HG02798 (cell line): Measurements from ENCODE around the gene ESRRG.

Experiments used
- ATAC-seq: cut with Tn5 transposase; IDR thresholded peaks from one replicate; pipeline ENCODE4 v1.9.1; 2021; ENCODE audit warnings: mild to moderate bottlenecking; ENCODE audit not compliant: unreplicated experiment, poor library complexity

The ESRRG gene

GRCh38 chr1:216641669-216642460, 81.4 kb downstream of the ESRRG start:
- no peak for ATAC-seq

GRCh38 chr1:216640100-216640499, 83.1 kb downstream of the ESRRG start:
- no peak for ATAC-seq

- no peak for ATAC-seq
Measured at GRCh38 chr1:216632980-216633379, 90.2 kb downstream of the ESRRG start.

GRCh38 chr1:216630532-216630931, 92.7 kb downstream of the ESRRG start:
- ATAC-seq: no peak

- ATAC-seq: no peak
Measured at GRCh38 chr1:216627252-216627651, 96.0 kb downstream of the ESRRG start.

GRCh38 chr1:216626394-216627067, 96.7 kb downstream of the ESRRG start:
- ATAC-seq: no peak

DNA sequence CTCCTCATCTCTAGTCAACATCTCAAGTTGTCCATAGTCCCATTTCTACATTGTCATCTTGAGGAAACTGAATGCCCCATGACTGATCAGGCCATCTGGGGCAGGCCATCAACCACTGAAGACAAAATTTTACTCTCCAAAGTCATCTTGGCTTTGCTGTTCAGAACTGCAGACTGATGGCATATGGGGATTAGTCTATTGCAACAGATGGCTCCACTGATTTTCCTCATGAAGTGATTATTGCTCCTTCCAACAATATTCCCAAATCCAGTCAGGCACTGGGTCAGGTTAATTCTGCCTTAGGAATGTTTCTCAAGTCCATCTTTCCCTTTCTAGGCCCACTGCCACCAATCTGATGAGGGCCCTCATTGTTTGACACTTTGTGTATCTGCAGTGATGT, 101.7 kb downstream of the ESRRG start:
- no peak for ATAC-seq

DNA sequence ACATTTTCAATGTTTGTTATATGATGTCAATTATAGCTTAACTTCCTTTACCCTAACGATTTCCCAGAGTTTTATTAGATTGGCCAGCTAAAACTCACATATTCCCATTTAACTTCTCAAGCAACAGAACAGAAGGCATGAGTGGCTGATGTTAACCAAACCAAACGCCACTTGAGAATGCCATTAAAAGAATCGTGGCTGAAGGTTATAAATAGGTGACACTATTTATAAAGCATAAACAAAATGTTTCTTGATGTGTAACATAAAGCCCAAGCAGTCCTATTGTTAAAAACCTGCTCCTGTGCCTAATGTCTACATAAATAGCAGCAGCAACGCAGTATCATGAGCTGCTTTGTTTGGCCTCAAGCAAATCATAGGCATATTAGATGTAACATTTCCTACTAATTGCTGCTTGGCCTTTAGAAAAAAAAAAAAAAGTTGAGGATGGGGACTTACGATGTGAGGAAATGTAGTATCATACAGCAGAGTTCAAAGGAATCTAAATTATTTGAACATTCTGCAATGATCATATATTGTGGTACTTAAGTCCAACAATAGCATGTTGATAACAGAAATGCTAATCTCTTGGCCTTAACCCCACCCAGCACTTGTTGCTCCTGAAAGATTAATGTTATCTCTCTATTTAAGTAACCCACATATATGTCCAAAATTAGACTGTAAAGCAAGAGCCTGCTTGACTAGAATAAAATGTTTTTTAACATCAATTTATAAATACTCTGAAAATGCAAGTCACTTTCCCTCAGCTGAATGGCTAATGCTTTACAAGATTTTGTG, 106.0 kb downstream of the ESRRG start:
- no peak for ATAC-seq

GRCh38 chr1:216616425-216616824, 106.8 kb downstream of the ESRRG start:
- no peak for ATAC-seq

DNA sequence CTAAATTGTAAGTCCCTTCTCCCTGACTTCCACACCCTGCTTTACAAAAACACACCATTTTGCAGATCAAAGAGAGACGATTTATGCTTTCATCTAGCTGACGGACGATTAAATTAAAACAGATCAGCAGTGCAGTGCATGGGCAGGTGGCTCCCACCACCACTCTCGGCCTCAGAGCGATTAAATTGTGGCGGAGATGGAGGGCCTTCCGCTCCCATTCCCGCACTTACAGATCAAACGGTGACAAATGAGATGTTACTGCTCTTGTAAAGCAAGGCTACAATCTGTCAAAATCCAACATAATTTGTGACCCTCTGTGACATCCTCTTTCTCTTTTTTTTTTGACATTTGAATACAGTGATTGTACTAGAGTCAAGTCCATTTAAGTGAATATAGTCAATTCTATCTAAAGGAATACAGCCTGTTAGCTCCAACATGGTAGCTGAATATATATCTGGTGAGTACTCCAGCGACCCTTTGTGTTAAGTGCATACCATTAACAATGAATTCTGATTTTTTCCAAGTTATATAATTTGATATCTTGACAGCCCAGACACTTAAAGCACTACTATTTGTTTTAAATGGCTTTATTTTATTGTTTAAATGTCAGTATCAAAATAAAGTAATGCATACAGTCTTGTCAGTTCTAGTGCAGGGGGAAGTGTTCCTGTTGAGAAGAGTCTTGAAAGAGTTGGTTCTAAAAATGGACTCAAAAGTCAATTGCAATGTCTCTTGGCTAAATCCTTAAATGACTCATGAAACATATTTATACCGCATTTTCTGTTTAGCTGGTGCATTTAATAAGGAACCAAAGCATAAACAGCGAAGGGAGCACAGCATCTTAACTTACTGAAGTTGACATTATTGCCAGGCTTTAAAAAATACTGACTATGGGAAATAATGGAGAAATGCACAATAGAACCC, 109.0 kb downstream of the ESRRG start:
- no peak for ATAC-seq

- ATAC-seq: no peak
Measured at GRCh38 chr1:216612291-216612690, 110.9 kb downstream of the ESRRG start.

GRCh38 chr1:216607067-216607697, 116.0 kb downstream of the ESRRG start:
- ATAC-seq: no peak

DNA sequence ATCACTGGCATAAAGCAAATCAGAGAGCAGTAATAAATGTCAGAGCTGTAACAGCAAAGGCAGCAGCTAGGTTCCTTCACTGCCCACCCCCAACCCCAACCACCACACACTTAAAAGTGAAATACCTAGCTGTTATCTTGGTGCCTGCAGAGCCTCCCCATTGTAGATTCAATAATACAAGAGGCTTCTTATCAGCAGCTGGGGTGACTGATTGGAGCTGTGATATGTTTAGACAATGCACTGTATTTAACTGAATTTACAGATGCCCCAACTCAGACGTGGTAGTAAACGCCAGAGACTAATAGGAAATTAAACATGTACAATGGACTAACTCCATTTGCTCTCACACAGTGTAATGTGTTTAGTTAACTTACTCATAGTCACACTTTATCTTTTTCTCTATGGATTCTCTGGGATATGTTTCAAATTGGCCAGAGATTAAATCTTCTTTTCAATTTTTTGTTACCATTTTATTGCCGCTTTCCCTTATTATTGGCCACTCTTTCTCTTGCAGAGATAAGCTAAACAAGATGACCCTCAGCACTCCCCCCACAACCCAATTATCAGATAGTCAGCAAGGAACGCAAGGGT, 117.1 kb downstream of the ESRRG start:
- ATAC-seq: no peak

DNA sequence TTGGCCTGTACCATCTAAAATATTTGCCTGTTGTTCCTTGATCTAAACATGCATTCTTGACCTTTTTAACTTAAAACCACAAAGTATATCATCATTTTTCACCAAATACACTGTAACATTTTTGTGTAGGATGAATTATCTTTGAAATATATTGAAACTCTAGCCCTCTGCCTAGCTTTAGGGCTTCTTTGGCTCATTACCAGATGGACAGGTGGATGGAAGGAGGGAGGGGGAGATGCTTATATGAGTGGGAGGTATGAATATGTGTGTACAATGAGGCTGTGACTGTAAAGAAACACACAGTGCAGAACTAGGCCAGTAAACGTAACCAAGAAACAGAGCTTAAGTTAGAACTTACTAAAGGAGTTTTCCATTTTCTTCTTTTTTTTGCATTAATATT, 118.5 kb downstream of the ESRRG start:
- ATAC-seq: no peak

- peak; percentile 79 for ATAC-seq
Measured at GRCh38 chr1:216600730-216601609, 122.3 kb downstream of the ESRRG start.

- no peak for ATAC-seq
Measured at GRCh38 chr1:216599851-216600250, 123.4 kb downstream of the ESRRG start.

DNA sequence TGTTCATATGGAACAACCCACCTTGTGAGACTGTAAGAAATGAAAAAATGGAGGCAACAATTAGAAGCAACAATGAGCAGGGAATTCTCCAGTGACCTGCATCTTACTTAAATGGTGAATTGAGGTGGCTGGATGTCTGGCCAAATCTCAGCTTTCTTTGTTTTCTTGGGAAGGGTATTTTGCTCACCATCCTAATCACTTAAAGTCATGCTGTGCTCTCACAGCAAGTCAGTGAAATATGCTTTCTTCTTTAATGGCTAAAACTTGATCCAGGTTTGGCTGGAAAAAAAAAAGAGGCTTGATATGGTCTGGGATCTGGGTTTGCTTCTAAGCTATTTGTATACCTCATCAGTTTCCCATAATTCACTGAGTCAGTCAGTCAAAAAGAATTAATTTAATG, 124.8 kb downstream of the ESRRG start:
- ATAC-seq: no peak

DNA sequence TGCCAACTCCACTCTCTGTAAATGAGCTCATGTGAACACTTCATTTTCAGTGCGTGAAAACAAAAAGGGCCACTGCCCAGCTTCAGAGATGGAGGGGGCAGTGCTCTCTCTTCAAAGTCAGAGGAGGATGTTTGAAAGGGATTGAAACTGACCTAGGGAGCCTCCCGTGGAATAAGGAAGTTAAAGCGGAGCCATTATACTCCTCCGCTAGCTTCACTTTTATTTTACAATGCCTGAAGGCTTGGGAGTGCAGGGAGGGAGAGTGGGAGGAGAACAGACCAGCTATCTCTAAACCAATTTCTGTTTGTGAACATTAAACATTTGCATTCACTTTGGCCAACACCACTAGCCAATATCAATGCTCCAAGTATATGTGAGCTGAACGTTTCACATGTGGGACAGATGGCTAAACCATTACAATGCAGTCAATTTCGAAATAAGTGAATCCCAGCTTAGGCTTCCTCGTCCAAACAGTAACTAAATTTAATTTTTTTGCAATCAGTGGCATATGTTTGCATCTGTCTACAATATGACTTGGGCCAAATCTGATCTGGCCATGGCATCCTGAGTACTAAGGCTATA, 126.9 kb downstream of the ESRRG start:
- no peak for ATAC-seq
